Omental fat pad (tissue), 4 donors: ENCODE results near the gene PRDM16. TPM values are rescaled to one million over a fixed set of nuclear protein-coding genes. Genes with fewer than 3 reads are reported as not detected.
A peak's percentile ranks its signal among the peaks of the same experiment; 100 is the strongest.

ENCODE experiments used
- ATAC-seq: fragments of 150-250 bp; one replicate; pipeline ENCODE4 v1.9.1; 2016; ENCODE audit warnings: mild to moderate bottlenecking, moderate library complexity; ENCODE audit not compliant: low FRiP score
- DNase-seq: peaks from one replicate; pipeline ENCODE4 v3.0.0-alpha.2; 2019; ENCODE audit warnings: low spot score
- total RNA-seq, 4 donors: library from RNA; depleted of rRNA; stranded (reverse); fragments of >200 nt; gene quantifications; one replicate each; pipeline ENCODE4 v1.1.0, GENCODE V29; 2016
- TF ChIP-seq, protein P1 (sequence below), 3 donors: fragments of 450-650 bp; IDR thresholded peaks; one replicate each; pipeline ENCODE4 v1.5.1; 2016 to 2017; ENCODE audit warnings: antibody characterized with exemption in 3 of 3, mild to moderate bottlenecking in 3 of 3, moderate library complexity in 2 of 3

PRDM16 gene
- total RNA-seq, 4 donors from 2014 or later: 0.19 to 3.8 (median 1.8) TPM

DNA sequence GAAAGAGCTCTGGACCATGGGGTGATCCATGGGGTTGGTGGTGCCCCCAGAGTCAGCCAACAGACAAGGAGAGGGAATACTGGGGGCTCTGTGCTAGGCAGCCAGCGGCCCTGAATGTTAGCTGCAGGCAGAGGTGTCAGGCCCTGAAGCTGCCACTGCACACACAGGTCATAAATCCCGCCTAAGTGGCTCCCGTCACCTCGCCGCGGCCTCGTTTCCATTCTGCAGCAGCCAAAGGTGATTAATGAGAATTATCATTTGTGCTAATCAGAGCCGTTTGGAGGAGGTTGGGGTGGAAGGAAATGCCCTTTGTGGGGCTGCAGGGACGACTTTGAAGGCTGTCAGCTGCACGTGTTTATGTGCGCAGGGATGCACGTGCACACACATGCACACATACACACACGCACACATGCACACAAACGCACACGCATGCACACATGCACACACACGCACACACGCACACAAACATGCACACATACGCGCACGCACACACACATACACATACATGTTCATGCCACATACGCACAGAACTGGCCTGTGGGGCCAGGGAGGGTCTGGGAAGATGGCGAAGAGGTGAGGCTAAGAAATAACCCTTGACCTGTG is 296.6 kb downstream of the PRDM16 start:
- DNase-seq (no peak), ATAC-seq (no peak)
- TF ChIP-seq, protein P1, sequence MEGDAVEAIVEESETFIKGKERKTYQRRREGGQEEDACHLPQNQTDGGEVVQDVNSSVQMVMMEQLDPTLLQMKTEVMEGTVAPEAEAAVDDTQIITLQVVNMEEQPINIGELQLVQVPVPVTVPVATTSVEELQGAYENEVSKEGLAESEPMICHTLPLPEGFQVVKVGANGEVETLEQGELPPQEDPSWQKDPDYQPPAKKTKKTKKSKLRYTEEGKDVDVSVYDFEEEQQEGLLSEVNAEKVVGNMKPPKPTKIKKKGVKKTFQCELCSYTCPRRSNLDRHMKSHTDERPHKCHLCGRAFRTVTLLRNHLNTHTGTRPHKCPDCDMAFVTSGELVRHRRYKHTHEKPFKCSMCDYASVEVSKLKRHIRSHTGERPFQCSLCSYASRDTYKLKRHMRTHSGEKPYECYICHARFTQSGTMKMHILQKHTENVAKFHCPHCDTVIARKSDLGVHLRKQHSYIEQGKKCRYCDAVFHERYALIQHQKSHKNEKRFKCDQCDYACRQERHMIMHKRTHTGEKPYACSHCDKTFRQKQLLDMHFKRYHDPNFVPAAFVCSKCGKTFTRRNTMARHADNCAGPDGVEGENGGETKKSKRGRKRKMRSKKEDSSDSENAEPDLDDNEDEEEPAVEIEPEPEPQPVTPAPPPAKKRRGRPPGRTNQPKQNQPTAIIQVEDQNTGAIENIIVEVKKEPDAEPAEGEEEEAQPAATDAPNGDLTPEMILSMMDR (IDR thresholded peaks at IDR 0.05): no peak

DNA sequence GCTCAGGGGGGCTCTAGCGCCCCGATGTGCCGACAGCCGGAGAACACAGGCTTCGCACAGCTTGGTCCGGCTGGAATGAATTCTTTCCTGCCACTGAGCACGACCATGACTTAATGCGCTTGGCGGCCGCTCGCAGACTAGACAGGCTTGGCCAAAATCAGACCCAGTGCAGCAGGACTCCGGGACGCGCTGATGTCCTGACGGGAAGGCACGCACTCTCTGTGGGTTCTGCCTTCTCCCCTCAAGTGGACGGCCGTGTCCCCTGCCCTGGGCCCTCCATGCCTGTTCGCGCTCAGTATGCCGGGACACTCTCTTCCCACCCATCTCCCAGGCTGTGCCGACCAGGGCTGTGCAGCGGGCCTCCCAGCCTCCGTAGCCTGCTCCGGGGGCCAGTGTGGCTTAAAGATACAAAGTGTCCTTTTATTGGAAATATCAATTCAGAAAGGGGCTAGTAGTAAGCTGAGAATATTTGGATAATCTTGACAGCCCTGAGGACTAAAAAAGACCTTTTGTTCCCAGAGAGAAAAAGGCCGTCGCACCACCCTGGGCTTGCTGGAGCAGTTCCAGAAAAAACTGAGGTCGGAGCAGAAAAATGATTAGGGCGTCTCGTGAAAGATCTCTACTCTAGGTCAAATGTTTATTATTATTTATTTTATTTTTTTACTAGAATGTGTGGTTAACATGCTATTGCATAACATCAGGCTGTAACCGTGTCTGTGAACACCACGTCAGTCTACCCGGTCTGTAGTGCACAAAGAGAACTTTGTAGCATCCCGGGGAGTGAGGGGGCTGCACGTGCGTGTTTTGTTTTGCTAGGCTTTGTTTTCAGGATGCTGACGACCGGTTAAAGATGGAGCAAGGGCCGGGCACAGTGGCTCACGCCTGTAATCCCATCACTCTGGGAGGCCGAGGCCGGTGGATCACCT is 297.4 kb downstream of the PRDM16 start:
- ATAC-seq (no peak), DNase-seq (no peak)
- TF ChIP-seq, protein P1 (IDR thresholded peaks at IDR 0.05): no peak

DNA sequence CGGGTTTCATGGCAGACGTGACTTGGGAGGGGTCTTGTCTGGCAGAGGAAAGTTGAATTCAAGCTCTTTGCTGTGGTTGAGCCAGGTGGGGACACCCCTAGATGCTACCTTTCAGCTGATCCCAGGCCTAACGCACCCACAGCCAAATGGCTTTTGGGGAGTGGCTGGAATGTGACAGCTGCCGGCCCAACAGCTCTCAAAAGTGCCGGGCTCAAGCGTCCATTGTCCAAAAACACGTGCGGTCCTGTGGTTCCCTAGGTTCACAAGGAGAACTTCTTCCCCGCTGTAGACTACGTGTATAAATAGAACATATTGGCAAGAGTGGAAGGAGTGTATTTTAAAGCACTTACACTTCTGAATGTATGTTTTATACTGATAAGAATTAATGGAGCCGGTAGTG is 298.4 kb downstream of the PRDM16 start:
- DNase-seq (no peak), ATAC-seq (no peak)
- TF ChIP-seq, protein P1 (IDR thresholded peaks at IDR 0.05): no peak

DNA sequence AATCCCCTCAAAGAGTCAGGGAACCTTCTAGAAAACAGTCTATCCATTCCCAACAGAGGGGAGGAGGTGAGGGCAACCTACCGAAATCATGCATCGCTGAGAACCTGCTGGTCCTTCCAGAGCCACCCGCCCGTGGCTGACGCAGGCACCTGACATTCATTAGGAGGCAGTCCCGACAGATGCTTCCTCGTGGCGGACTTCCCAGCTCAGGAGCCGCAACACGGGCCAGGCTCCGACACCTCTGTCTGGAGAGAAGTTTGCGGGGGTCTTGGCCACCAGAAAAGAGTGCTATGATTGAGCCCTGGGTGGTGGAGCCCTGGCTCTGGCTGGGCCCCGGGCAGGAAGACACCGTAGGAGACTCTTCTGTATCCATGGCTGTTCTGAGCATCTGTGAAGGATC is 299.1 kb downstream of the PRDM16 start:
- no peak for DNase-seq
- TF ChIP-seq, protein P1 (IDR thresholded peaks at IDR 0.05): no peak
- no peak for ATAC-seq

DNA sequence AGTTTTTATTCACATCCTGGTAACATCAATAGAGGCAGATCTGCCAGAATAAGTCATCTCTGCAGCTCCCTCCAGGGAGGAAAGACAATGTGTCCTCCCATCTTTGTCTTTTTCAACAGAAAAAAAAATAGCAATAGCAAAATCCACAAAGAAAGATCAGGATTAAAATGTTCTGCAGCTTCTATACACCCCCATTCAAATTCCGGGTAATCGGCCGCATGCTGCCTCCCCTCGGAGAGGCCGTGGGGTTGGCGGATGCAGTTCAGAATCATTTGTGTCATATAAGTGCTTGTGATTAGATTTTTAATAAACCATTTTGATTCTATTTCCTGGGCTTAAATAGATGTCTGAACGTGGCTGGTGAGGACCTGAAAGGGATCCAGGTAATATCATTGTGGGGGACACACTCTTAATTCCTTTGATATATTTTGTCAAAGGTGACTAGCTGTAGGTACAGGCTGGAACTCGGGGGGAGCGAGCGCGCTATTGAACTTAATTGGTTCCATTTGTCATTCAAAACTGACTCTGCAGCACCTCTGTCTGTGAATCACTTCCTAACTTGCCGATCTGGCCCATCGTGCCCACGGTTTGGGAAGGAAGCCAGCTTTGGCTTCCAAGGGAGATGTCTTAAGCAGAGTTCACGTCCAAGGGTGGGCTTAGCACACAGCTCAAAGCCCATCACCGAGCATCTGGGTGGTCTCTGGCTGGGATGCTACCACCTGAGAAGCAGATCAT is 299.9 kb downstream of the PRDM16 start:
- TF ChIP-seq, protein P1 (IDR thresholded peaks at IDR 0.05): no peak
- DNase-seq: no peak
- no peak for ATAC-seq

DNA sequence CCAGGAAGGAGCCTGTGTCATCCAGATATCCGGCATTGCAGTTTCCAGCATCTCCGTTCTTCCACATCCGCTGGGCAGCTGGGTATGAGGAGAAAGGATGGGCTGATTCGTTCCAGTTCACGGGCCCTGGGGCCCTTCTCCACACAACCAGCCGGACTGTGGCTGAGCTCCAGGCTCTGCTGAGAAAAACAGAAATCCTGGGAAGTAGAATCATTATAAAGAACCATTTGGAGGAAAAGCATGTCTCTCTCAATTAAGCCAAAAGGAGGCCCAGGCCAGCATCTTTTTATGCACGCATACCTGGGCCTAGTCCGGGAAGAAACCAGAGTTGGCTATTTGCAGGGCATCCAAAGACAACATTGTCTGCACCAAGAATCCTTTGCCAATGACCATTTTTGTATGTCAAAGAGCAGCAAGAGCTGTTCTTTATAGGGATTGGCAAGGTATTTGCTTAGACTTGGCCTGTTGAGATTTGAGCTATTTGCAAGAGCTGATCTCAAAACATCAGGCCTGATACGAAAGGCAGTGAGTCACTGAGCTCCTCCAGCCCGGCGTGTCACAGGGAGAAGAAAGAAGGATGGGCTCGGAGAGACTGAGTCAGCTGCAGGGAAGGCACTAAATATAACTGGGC is 300.6 kb downstream of the PRDM16 start:
- ATAC-seq (peak; percentile 66), DNase-seq (no peak)
- TF ChIP-seq, protein P1 (IDR thresholded peaks at IDR 0.05): no peak
